GM19438 (cell line): Measurements from ENCODE around the gene HOXD11.

Source experiments
- ATAC-seq: cut with Tn5 transposase; IDR thresholded peaks from one replicate; pipeline ENCODE4 v1.9.1; 2021; ENCODE audit warnings: low read depth; ENCODE audit not compliant: unreplicated experiment

HOXD11 gene

GRCh38 chr2:176117823-176118371 is 10.8 kb downstream of the HOXD11 start:
- ATAC-seq = no peak

GRCh38 chr2:176118601-176119339 is 11.7 kb downstream of the HOXD11 start:
- ATAC-seq = no peak

- ATAC-seq = no peak
These were observed 13.5 kb downstream of the HOXD11 start for GRCh38 chr2:176120364-176121189.

GRCh38 chr2:176121190-176122051 is 14.3 kb downstream of the HOXD11 start:
- no peak for ATAC-seq

- no peak for ATAC-seq
These were observed 15.1 kb downstream of the HOXD11 start for GRCh38 chr2:176122052-176122682.

GRCh38 chr2:176122683-176123410 is 15.8 kb downstream of the HOXD11 start, which contains the start of gene HOXD9:
Gene HOXD9 (plus strand): TSS chr2:176122719. CDS start chr2:176122769, 50 bp downstream.
- ATAC-seq = no peak

- no peak for ATAC-seq
These were observed 16.5 kb downstream of the HOXD11 start for GRCh38 chr2:176123411-176124109.

GRCh38 chr2:176124110-176124946 is 17.2 kb downstream of the HOXD11 start:
- no peak for ATAC-seq

- ATAC-seq = no peak
These were observed 18.1 kb downstream of the HOXD11 start for GRCh38 chr2:176124947-176125771.

GRCh38 chr2:176125772-176126054 is 18.6 kb downstream of the HOXD11 start:
- ATAC-seq = no peak

- ATAC-seq = no peak
These were observed 20.1 kb downstream of the HOXD11 start for GRCh38 chr2:176126929-176127773.

- no peak for ATAC-seq
These were observed 20.6 kb downstream of the HOXD11 start for GRCh38 chr2:176127774-176128072.

- ATAC-seq = no peak
These were observed 21.3 kb downstream of the HOXD11 start for GRCh38 chr2:176128172-176128981.

GRCh38 chr2:176128982-176129796 is 22.1 kb downstream of the HOXD11 start, which contains the start of gene HOXD8:
Gene HOXD8 (plus strand): TSS chr2:176129705. CDS start chr2:176130367, 662 bp downstream.
- no peak for ATAC-seq

- no peak for ATAC-seq
These were observed 22.7 kb downstream of the HOXD11 start for GRCh38 chr2:176129813-176130146.
